ENCODE measurements around the gene ALX3. TPM values are rescaled to one million over a fixed set of nuclear protein-coding genes. Genes with fewer than 3 reads are reported as not detected.

The ALX3 gene
- total and polyA plus RNA-seq, 7 donors: 0.13 TPM; not detected in 6

- WGBS, 2 donors: 22 to 64% methylated on average over 3 of the region's 3 CpGs
- no peaks in the 10 kb centered on the region for H3K9me3 ChIP-seq
- H3K27ac ChIP-seq: peak overlapping the region in 3 of 4 donors; percentile 37 to 51 (median 43)
- intact Hi-C loops (cut with DNase I): no loop called here
- DNase-seq: no peak
- H3K27me3 ChIP-seq: no peaks in the 10 kb centered on the region
- H3K4me1 ChIP-seq: peaks cover 0 to 29% (median 18%) of the 10 kb centered on the region in 4 donors
- peaks cover 13 to 72% (median 31%) of the 10 kb centered on the region in 4 donors for H3K36me3 ChIP-seq
- no peak overlapping the region for H3K4me3 ChIP-seq
- no peak for TF ChIP-seq POLR2AphosphoS5 (IDR thresholded peaks at IDR 0.05)
Observed at GRCh38 chr1:110056776-110057175, 13.7 kb downstream of the ALX3 start.

GRCh38 chr1:110056285-110056683 is 14.2 kb downstream of the ALX3 start:
- 72 to 92% methylated on average over 4 of the region's 4 CpGs for WGBS, 2 donors
- no peak overlapping the region for H3K4me3 ChIP-seq
- intact Hi-C loops (cut with DNase I): no loop called here
- H3K4me1 ChIP-seq: peaks cover 0 to 29% (median 18%) of the 10 kb centered on the region in 4 donors
- TF ChIP-seq POLR2A (IDR thresholded peaks at IDR 0.05) (no peak), POLR2AphosphoS5 (IDR thresholded peaks at IDR 0.05) (no peak)
- no peak for DNase-seq
- peak overlapping the region in 3 of 4 donors; percentile 37 to 51 (median 43) for H3K27ac ChIP-seq
- no peaks in the 10 kb centered on the region for H3K27me3 ChIP-seq
- H3K9me3 ChIP-seq: no peaks in the 10 kb centered on the region
- H3K36me3 ChIP-seq: peaks cover 13 to 77% (median 36%) of the 10 kb centered on the region in 4 donors

GRCh38 chr1:110055493-110056284 is 14.8 kb downstream of the ALX3 start:
- peaks cover 0 to 29% (median 18%) of the 10 kb centered on the region in 4 donors for H3K4me1 ChIP-seq
- 42 to 77% methylated on average over 5 of the region's 5 CpGs for WGBS, 2 donors
- TF ChIP-seq EP300 (IDR thresholded peaks at IDR 0.05) (no peak), CTCF (IDR thresholded peaks at IDR 0.05) (no peak), POLR2A (IDR thresholded peaks at IDR 0.05) (no peak), POLR2AphosphoS5 (IDR thresholded peaks at IDR 0.05) (no peak)
- no peak overlapping the region for H3K4me3 ChIP-seq
- H3K27me3 ChIP-seq: no peaks in the 10 kb centered on the region
- H3K27ac ChIP-seq: peak overlapping the region in 3 of 4 donors; percentile 37 to 51 (median 43)
- peaks cover 13 to 83% (median 40%) of the 10 kb centered on the region in 4 donors for H3K36me3 ChIP-seq
- intact Hi-C loops (cut with DNase I): no loop called here
- H3K9me3 ChIP-seq: no peaks in the 10 kb centered on the region
- no peak for DNase-seq

GRCh38 chr1:110053552-110054428 is 16.7 kb downstream of the ALX3 start:
- Histone ChIP-seq H3K4me1 (peaks cover 0 to 42% (median 34%) of the 10 kb centered on the region in 4 donors), H3K27me3 (no peaks in the 10 kb centered on the region), H3K36me3 (peaks cover 20 to 100% (median 49%) of the 10 kb centered on the region in 4 donors), H3K9me3 (no peaks in the 10 kb centered on the region), H3K27ac (no peak overlapping the region), H3K4me3 (no peak overlapping the region)
- DNase-seq: peak; percentile 80
- intact Hi-C loops (cut with DNase I): loop anchor here (1.0 kb wide), 1 partner anchor 52 kb away; no protein-coding TSS in a partner anchor
- no peak for TF ChIP-seq POLR2AphosphoS5 (IDR thresholded peaks at IDR 0.05)
- no peak for TF ChIP-seq POLR2A (IDR thresholded peaks at IDR 0.05)
- no peak for TF ChIP-seq EP300 (IDR thresholded peaks at IDR 0.05)
- peak; percentile 68 to 98 (median 86) for TF ChIP-seq CTCF (IDR thresholded peaks at IDR 0.05)
- 64 to 80% methylated on average over 16 of the region's 16 CpGs for WGBS, 2 donors

- H3K27me3 ChIP-seq: no peaks in the 10 kb centered on the region
- WGBS, 2 donors: 88 to 94% methylated on average over 2 of the region's 2 CpGs
- DNase-seq: no peak
- no peak overlapping the region for H3K4me3 ChIP-seq
- intact Hi-C loops (cut with DNase I): no loop called here
- peaks cover 31 to 100% (median 64%) of the 10 kb centered on the region in 4 donors for H3K36me3 ChIP-seq
- H3K4me1 ChIP-seq: peaks cover 0 to 23% (median 21%) of the 10 kb centered on the region in 4 donors
- TF ChIP-seq CTCF (IDR thresholded peaks at IDR 0.05) (no peak), EP300 (IDR thresholded peaks at IDR 0.05) (no peak), POLR2A (IDR thresholded peaks at IDR 0.05) (no peak), POLR2AphosphoS5 (IDR thresholded peaks at IDR 0.05) (no peak)
- no peaks in the 10 kb centered on the region for H3K9me3 ChIP-seq
- H3K27ac ChIP-seq: no peak overlapping the region
Observed at GRCh38 chr1:110051262-110051648, 19.2 kb downstream of the ALX3 start.

Measured in sigmoid colon (tissue), 7 donors.